ENCODE results near the gene CCL19.
A peak's percentile ranks its signal among the peaks of the same experiment; 100 is the strongest.

DNA sequence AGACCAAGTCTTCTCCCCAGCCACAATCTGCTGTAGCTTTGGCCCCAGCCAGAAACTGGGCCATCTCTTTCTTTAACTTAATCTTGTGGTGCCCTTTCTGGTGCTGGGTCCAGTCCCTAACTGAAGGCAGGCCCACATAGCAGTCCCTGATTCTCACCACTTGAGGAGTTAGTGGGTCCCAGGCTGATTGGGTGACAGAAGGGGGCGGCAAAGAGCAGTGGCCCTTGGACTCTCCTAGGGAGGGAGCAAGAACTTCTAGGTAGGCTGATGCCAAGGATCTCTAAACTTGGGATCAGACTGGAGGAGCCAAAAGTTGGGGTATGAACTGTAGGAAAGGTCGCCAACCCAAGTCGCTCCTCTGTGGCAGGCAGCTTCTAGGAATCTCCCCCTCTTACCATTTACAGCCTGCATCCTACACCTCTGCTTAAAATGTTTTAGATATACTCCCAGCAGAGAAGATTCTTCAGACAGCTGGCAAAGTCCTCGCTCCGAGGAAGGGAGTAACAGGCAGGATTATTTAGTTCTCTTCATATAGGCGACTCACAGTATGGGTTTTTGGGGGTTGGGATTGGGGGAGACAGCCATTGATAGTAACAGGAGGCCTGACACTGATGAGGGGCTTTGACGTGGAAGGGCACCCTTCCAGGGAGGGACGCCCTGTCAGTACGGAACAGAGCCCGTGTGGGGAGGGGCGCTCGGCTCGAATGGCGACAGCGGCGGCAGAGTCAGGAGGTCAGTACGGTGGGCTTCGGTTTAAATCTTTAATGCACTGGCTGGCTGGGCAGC is 26.6 kb downstream of the CCL19 start:
- TF ChIP-seq, protein P1, sequence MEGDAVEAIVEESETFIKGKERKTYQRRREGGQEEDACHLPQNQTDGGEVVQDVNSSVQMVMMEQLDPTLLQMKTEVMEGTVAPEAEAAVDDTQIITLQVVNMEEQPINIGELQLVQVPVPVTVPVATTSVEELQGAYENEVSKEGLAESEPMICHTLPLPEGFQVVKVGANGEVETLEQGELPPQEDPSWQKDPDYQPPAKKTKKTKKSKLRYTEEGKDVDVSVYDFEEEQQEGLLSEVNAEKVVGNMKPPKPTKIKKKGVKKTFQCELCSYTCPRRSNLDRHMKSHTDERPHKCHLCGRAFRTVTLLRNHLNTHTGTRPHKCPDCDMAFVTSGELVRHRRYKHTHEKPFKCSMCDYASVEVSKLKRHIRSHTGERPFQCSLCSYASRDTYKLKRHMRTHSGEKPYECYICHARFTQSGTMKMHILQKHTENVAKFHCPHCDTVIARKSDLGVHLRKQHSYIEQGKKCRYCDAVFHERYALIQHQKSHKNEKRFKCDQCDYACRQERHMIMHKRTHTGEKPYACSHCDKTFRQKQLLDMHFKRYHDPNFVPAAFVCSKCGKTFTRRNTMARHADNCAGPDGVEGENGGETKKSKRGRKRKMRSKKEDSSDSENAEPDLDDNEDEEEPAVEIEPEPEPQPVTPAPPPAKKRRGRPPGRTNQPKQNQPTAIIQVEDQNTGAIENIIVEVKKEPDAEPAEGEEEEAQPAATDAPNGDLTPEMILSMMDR (IDR thresholded peaks at IDR 0.05): peak in 1 of 3 donors; percentile 23
- no peak for TF ChIP-seq POLR2A (IDR thresholded peaks at IDR 0.05)

Data from lower leg skin (tissue), 3 donors.